OCI-LY7 (cell line): ENCODE results near the gene ATPAF1. TPM values are rescaled to one million over a fixed set of nuclear protein-coding genes. Genes with fewer than 3 reads are reported as not detected.

ENCODE experiments used
- BruUV-seq: library from RNA; stranded (reverse); fragments of 400-500 nt; replicated peaks from 2 replicates; lab custom pipeline; 2021; lab: Mats Ljungman, UMichigan
- CTCF ChIA-PET: fragments of 300-600 bp; sonication (Branson Sonifier 250); formaldehyde crosslinking; loops from one replicate; lab custom pipeline; 2022; ENCODE audit warnings: antibody characterized with exemption; ENCODE audit not compliant: unreplicated experiment; lab: Charles Lee
- POLR2A ChIA-PET: fragments of 300-600 bp; sonication (Branson Sonifier 250); formaldehyde crosslinking; loops from one replicate; lab custom pipeline; 2022; ENCODE audit warnings: antibody characterized with exemption; lab: Charles Lee
- DNase-seq: peaks from one replicate; pipeline ENCODE4 v3.0.0-alpha.2; 2015; ENCODE audit warnings: low spot score
- H2AFZ ChIP-seq: fragments of 200-600 bp; sonication (generic), shearing (Covaris generic); 2 replicates; pipeline ENCODE4 v1.6.1; 2014; ENCODE audit warnings: mild to moderate bottlenecking, antibody characterized with exemption, low read length, moderate library complexity
- H3K27ac ChIP-seq: fragments of 200-600 bp; sonication (generic); 2 replicates; pipeline ENCODE4 v1.5.1; 2014; ENCODE audit warnings: mixed run types, low read depth, mild to moderate bottlenecking, moderate library complexity, low read length, inconsistent platforms; ENCODE audit not compliant: poor library complexity, severe bottlenecking
- H3K36me3 ChIP-seq: fragments of 200-600 bp; sonication (generic); 2 replicates; pipeline ENCODE4 v1.6.1; 2014; ENCODE audit warnings: mild to moderate bottlenecking, antibody characterized with exemption, low read length, moderate library complexity, mixed read lengths; ENCODE audit not compliant: insufficient read depth
- H3K4me1 ChIP-seq: fragments of 200-600 bp; sonication (generic); 2 replicates; pipeline ENCODE4 v1.5.1; 2014; ENCODE audit warnings: mild to moderate bottlenecking, low read length; ENCODE audit not compliant: insufficient read depth, poor library complexity, severe bottlenecking
- H3K4me2 ChIP-seq: fragments of 200-600 bp; sonication (generic); 2 replicates; pipeline ENCODE4 v1.6.1; 2014; ENCODE audit warnings: mild to moderate bottlenecking, low read length
- H3K4me3 ChIP-seq: fragments of 200-600 bp; sonication (generic); 2 replicates; pipeline ENCODE4 v1.5.1; 2014; ENCODE audit warnings: mild to moderate bottlenecking, low read depth, low read length; ENCODE audit not compliant: poor library complexity, severe bottlenecking
- H3K79me2 ChIP-seq: fragments of 200-600 bp; sonication (generic); 2 replicates; pipeline ENCODE4 v1.6.1; 2016; ENCODE audit warnings: low read depth, mild to moderate bottlenecking, low read length, moderate library complexity, mixed read lengths; ENCODE audit not compliant: insufficient read depth
- H3K9me2 ChIP-seq: fragments of 200-600 bp; sonication (generic); 2 replicates; pipeline ENCODE4 v1.6.1; 2016; ENCODE audit warnings: mild to moderate bottlenecking, low read length, mixed read lengths; ENCODE audit not compliant: insufficient read depth
- H3K9me3 ChIP-seq: fragments of 200-600 bp; sonication (generic); 2 replicates; pipeline ENCODE4 v1.6.1; 2014; ENCODE audit warnings: mild to moderate bottlenecking, mixed run types, low read length, mixed read lengths
- H4K20me1 ChIP-seq: fragments of 200-600 bp; sonication (generic); 2 replicates; pipeline ENCODE4 v1.6.1; 2014; ENCODE audit warnings: mild to moderate bottlenecking, antibody characterized with exemption, low read length, moderate library complexity, mixed read lengths; ENCODE audit not compliant: insufficient read depth
- EZH2phosphoT487 ChIP-seq: fragments of 200-600 bp; sonication (generic); IDR thresholded peaks from 2 replicates; pipeline ENCODE4 v1.6.1; 2018; ENCODE audit warnings: low read depth, borderline replicate concordance, mild to moderate bottlenecking, mixed run types, antibody characterized with exemption, low read length, moderate library complexity, mixed read lengths
- intact Hi-C: fragments of 100-400 bp; cut with micrococcal nuclease; formaldehyde crosslinking; loops from one replicate; pipeline ENCODE4 v1.10.0; 2022; ENCODE audit not compliant: unreplicated experiment
- total RNA-seq, 2 experiments: library from RNA; depleted of rRNA in 1 of 2; stranded (reverse); fragments of >200 nt in 1 of 2; shearing (Covaris generic) in 1 of 2; gene quantifications; 2 replicates each; pipeline ENCODE4 v1.2.3, GENCODE V29; 2014 to 2022
- TF ChIP-seq, protein P1 (sequence below): fragments of 200-600 bp; sonication (generic); conservative IDR thresholded peaks from 2 replicates; pipeline ENCODE4 v1.5.1; 2014; ENCODE audit warnings: mild to moderate bottlenecking, antibody characterized with exemption, low read length, moderate library complexity, mixed read lengths

The ATPAF1 gene
- total RNA-seq, 2 experiments from 2014 or later = 32.3 to 38.3 TPM

DNA sequence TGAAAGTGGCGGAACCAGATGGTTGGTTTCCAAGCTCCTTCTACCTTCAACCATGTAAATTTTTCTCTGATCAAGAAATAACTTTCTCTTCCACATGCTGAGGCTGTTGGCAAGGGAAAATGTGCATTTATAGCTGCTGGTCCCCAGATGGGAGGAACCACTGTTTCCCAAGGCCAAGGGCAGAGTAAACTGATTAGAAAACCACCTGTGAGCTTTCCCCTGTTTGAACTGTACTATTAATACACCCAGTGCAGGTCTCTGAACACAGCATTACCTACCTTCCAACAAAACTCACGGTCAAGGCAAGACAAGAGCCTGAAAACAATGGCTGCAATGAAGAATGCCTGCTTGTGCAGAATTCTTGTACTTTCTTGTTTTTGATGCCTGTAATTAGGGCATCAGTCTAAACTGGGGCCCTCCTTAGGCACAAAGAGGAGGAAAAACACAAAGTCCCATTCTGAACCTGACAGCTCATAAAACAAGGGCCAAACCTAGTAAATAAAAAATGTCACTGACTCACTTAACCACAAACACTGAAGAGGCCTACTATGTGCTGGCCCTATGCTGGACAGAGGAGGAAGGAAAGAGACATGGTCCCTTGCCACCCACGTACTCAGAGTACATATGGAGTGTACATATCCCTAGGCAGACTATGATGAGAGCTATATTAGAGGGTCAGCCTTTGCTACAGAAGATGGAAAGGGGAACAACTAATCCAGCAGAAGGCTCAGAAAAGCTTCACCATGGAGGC lies 66.7 kb downstream of the ATPAF1 start:
- peaks cover 12% of the 10 kb centered on the region for H3K4me1 ChIP-seq
- H2AFZ ChIP-seq = no peak overlapping the region
- no peaks in the 10 kb centered on the region for H4K20me1 ChIP-seq
- no TSS peak for BruUV-seq
- DNase-seq = no peak
- H3K79me2 ChIP-seq = no peaks in the 10 kb centered on the region
- H3K4me3 ChIP-seq = no peak overlapping the region
- intact Hi-C loops = no loop called here
- no peaks in the 10 kb centered on the region for H3K36me3 ChIP-seq
- POLR2A ChIA-PET = interaction anchor here (5.6 kb wide), 1 partner anchor 15 kb away, joined by 62 read pairs; the partner anchor contains the start of gene MOB3C
- CTCF ChIA-PET = no interaction called here
- no peak overlapping the region for H3K27ac ChIP-seq
- H3K4me2 ChIP-seq = no peak overlapping the region
- H3K9me3 ChIP-seq = no peaks in the 10 kb centered on the region
- H3K9me2 ChIP-seq = no peaks in the 10 kb centered on the region
- no peak for TF ChIP-seq EZH2phosphoT487
- TF ChIP-seq, protein P1, sequence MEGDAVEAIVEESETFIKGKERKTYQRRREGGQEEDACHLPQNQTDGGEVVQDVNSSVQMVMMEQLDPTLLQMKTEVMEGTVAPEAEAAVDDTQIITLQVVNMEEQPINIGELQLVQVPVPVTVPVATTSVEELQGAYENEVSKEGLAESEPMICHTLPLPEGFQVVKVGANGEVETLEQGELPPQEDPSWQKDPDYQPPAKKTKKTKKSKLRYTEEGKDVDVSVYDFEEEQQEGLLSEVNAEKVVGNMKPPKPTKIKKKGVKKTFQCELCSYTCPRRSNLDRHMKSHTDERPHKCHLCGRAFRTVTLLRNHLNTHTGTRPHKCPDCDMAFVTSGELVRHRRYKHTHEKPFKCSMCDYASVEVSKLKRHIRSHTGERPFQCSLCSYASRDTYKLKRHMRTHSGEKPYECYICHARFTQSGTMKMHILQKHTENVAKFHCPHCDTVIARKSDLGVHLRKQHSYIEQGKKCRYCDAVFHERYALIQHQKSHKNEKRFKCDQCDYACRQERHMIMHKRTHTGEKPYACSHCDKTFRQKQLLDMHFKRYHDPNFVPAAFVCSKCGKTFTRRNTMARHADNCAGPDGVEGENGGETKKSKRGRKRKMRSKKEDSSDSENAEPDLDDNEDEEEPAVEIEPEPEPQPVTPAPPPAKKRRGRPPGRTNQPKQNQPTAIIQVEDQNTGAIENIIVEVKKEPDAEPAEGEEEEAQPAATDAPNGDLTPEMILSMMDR = no peak

DNA sequence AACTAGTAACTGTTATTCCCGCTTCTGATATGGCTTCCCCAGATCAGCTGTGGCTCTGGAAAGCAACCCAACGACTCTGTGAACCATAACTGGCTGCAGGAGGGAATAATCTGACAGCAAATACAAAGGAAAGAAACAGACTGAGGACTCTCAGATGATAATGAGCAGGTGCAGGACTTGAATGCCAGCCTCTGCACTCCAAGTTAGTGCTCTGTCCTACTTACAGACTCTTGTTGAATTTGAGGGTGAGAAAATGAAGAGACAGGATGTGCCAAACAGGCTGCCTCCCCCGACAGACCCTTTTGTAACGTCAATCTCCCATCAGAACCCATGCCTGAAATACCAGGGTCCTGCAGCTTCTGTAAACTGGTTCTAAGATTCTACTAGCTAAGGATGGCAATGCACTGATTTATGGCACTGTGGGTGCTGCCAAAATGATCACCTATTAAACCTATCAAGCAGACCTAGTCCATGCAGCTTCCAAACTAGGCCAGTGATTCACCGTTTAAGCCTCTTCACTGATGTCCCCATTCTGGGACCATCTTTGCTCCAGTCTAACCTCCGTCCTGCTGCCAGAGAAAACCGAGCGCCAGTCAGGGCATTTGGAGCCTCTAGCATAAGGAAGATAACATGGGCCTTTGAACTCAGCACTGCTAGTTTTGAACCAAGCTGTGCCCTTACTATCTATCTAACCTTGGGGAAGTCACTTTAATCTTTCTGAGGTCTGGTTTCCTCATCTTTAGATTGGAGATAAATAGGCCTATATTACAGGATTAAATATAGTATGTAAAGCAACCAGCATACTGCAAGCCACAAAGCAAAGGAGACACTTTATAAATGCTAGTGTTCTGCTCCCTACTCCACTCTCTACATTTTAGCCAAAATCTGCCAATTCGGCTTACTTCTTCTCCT lies 68.8 kb downstream of the ATPAF1 start:
- BruUV-seq = no TSS peak
- TF ChIP-seq EZH2phosphoT487 = no peak
- TF ChIP-seq, protein P1 = no peak
- Histone ChIP-seq H3K4me2 (no peak overlapping the region), H3K79me2 (no peaks in the 10 kb centered on the region), H3K27ac (no peak overlapping the region), H3K4me1 (peaks cover 7% of the 10 kb centered on the region), H2AFZ (no peak overlapping the region), H3K9me2 (no peaks in the 10 kb centered on the region), H3K9me3 (no peaks in the 10 kb centered on the region), H4K20me1 (no peaks in the 10 kb centered on the region), H3K36me3 (no peaks in the 10 kb centered on the region), H3K4me3 (no peak overlapping the region)
- POLR2A ChIA-PET = interaction anchor here (1.5 kb wide), 1 partner anchor 8 kb away, joined by 3 read pairs; no protein-coding TSS in a partner anchor
- intact Hi-C loops = no loop called here
- CTCF ChIA-PET = no interaction called here
- no peak for DNase-seq
